ENCODE data around the gene CDH20.
A peak's percentile ranks its signal among the peaks of the same experiment; 100 is the strongest.

CDH20 gene

DNA sequence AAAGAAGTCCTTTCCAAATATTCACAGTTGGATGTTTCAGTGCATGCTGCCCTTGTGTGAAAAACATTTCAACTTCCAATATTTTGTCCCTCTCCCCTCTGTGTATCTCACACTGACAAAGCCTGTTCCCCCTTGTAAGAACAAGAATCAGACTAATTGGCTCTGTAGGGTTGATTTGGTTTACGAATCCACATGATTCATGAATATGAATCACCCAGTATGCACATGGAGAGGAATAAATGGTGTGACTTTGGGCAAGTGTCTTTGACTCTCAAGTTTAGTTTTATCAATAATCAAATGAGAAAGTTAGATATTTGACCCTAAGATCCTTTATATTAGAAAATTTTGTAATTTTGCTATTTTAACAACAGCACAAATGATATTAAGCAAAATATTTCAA lies 9.3 kb upstream of the CDH20 start:
- H3K9me3 ChIP-seq (ENCODE audit: control insufficient read depth in 2 of 2, low read length in 2 of 2) = peaks cover 0 to 3% of the 10 kb centered on the region in 2 donors
- H3K4me1 ChIP-seq (ENCODE audit: control insufficient read depth, insufficient read depth, low read length) = no peaks in the 10 kb centered on the region
- H3K9ac ChIP-seq (ENCODE audit: low read length in 2 of 2) = no peak overlapping the region
- no peaks in the 10 kb centered on the region for H3K36me3 ChIP-seq (ENCODE audit: control insufficient read depth in 2 of 2, insufficient read depth in 2 of 2, low read length in 2 of 2)
- H3K4me3 ChIP-seq (ENCODE audit: low read length in 2 of 2) = no peak overlapping the region
- no peaks in the 10 kb centered on the region for H3K27me3 ChIP-seq (ENCODE audit: control insufficient read depth in 1 of 2, insufficient read depth in 2 of 2, low read length in 2 of 2)
- no peak overlapping the region for H3K27ac ChIP-seq (ENCODE audit: low read length)

DNA sequence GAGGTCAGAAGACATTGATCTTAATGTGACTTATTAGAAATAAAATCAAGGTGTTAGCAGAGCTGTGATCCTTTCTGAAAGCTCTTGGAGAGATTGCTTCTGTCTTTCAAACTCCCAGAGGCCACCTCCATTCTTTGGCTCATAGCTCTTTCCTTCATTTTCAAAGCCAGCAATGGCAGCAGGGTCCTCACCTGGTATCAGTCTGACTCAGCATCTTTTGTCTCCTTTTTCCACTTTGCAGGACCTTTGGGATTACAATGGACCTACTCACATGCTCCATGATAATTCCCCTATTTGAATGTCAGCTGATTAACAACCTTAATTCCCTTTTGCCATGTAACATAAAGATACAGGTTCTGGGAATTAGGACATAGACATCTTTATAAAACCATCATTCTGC lies 6.8 kb upstream of the CDH20 start:
- Histone ChIP-seq H3K4me3 (ENCODE audit: low read length in 2 of 2) (no peak overlapping the region), H3K27me3 (ENCODE audit: control insufficient read depth in 1 of 2, insufficient read depth in 2 of 2, low read length in 2 of 2) (no peaks in the 10 kb centered on the region), H3K9me3 (ENCODE audit: control insufficient read depth in 2 of 2, low read length in 2 of 2) (no peaks in the 10 kb centered on the region), H3K4me1 (ENCODE audit: control insufficient read depth, insufficient read depth, low read length) (no peaks in the 10 kb centered on the region), H3K27ac (ENCODE audit: low read length) (no peak overlapping the region), H3K36me3 (ENCODE audit: control insufficient read depth in 2 of 2, insufficient read depth in 2 of 2, low read length in 2 of 2) (no peaks in the 10 kb centered on the region), H3K9ac (ENCODE audit: low read length in 2 of 2) (no peak overlapping the region)

GRCh38 chr18:61329398-61329797 lies 3.8 kb upstream of the CDH20 start:
- Histone ChIP-seq H3K4me3 (ENCODE audit: low read length in 2 of 2) (no peak overlapping the region), H3K36me3 (ENCODE audit: control insufficient read depth in 2 of 2, insufficient read depth in 2 of 2, low read length in 2 of 2) (no peaks in the 10 kb centered on the region), H3K27ac (ENCODE audit: low read length) (no peak overlapping the region), H3K9ac (ENCODE audit: low read length in 2 of 2) (no peak overlapping the region), H3K9me3 (ENCODE audit: control insufficient read depth in 2 of 2, low read length in 2 of 2) (no peaks in the 10 kb centered on the region), H3K27me3 (ENCODE audit: control insufficient read depth in 1 of 2, insufficient read depth in 2 of 2, low read length in 2 of 2) (peaks cover 6% of the 10 kb centered on the region in 2 donors), H3K4me1 (ENCODE audit: control insufficient read depth, insufficient read depth, low read length) (no peaks in the 10 kb centered on the region)

DNA sequence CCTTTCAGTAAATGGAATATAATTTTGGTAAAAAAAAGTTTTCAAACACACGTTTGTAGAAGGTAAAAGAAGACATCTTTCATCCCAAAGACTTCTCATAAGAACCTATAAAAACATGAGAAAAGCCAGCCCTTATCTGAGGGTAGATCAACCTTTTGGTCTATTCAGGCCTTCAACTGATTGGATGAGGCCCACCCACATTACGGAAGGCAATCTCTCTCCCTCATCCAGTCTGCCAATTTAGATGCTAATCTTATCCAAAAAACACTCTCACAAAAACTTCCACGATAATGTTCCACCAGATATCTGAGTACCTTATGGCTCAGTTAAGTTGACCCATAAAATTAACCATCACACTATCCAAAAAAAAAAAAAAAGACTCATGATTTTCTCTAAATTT lies 2.2 kb upstream of the CDH20 start:
- Histone ChIP-seq H3K27me3 (ENCODE audit: control insufficient read depth in 1 of 2, insufficient read depth in 2 of 2, low read length in 2 of 2) (peaks cover 8 to 9% of the 10 kb centered on the region in 2 donors), H3K9ac (ENCODE audit: low read length in 2 of 2) (no peak overlapping the region), H3K9me3 (ENCODE audit: control insufficient read depth in 2 of 2, low read length in 2 of 2) (no peaks in the 10 kb centered on the region), H3K36me3 (ENCODE audit: control insufficient read depth in 2 of 2, insufficient read depth in 2 of 2, low read length in 2 of 2) (no peaks in the 10 kb centered on the region), H3K4me1 (ENCODE audit: control insufficient read depth, insufficient read depth, low read length) (no peaks in the 10 kb centered on the region), H3K27ac (ENCODE audit: low read length) (no peak overlapping the region), H3K4me3 (ENCODE audit: low read length in 2 of 2) (no peak overlapping the region)

DNA sequence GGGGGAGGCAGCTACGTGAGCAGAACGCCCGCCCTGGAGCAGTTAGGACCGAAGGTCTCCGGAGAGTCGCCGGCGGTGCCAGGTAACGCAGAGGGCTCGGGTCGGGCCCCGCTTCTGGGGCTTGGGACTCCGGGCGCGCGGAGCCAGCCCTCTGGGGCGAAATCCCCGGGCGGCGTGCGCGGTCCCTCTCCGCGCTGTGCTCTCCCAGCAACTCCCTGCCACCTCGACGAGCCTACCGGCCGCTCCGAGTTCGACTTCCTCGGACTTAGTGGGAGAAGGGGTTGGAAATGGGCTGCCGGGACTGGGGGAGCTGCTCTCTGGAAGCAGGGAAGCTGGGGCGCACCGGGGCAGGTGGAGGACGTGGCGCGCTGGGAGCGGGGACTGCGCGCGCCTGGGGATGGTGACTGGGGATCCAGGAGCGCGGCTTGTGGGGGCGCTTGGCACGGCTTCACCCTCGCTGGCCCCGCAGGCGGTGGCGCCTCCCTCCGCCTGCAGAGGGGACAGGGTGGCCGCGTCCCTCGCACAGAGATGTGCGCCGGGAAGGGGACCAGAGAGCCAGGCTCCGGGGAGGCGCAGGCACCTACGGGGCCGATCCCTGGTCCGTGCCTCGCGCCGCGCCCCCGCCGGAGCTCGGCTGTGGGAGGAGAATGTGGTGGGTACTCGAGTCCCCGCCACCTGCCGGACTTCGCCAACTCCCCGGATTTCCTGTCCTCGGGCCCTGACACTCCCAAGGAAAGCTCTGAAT lies 688 bp downstream of the CDH20 start:
- no peaks in the 10 kb centered on the region for H3K36me3 ChIP-seq (ENCODE audit: control insufficient read depth in 2 of 2, insufficient read depth in 2 of 2, low read length in 2 of 2)
- no peak overlapping the region for H3K27ac ChIP-seq (ENCODE audit: low read length)
- H3K4me3 ChIP-seq (ENCODE audit: low read length in 2 of 2) = peak overlapping the region in 1 of 2 donors; percentile 54
- peaks cover 8 to 9% of the 10 kb centered on the region in 2 donors for H3K27me3 ChIP-seq (ENCODE audit: control insufficient read depth in 1 of 2, insufficient read depth in 2 of 2, low read length in 2 of 2)
- H3K9ac ChIP-seq (ENCODE audit: low read length in 2 of 2) = no peak overlapping the region
- no peaks in the 10 kb centered on the region for H3K4me1 ChIP-seq (ENCODE audit: control insufficient read depth, insufficient read depth, low read length)
- no peaks in the 10 kb centered on the region for H3K9me3 ChIP-seq (ENCODE audit: control insufficient read depth in 2 of 2, low read length in 2 of 2)

GRCh38 chr18:61334491-61334850 lies 1.2 kb downstream of the CDH20 start:
- no peak overlapping the region for H3K9ac ChIP-seq (ENCODE audit: low read length in 2 of 2)
- H3K36me3 ChIP-seq (ENCODE audit: control insufficient read depth in 2 of 2, insufficient read depth in 2 of 2, low read length in 2 of 2) = no peaks in the 10 kb centered on the region
- H3K9me3 ChIP-seq (ENCODE audit: control insufficient read depth in 2 of 2, low read length in 2 of 2) = no peaks in the 10 kb centered on the region
- no peaks in the 10 kb centered on the region for H3K4me1 ChIP-seq (ENCODE audit: control insufficient read depth, insufficient read depth, low read length)
- H3K27me3 ChIP-seq (ENCODE audit: control insufficient read depth in 1 of 2, insufficient read depth in 2 of 2, low read length in 2 of 2) = peaks cover 8 to 9% of the 10 kb centered on the region in 2 donors
- peak overlapping the region in 1 of 2 donors; percentile 54 for H3K4me3 ChIP-seq (ENCODE audit: low read length in 2 of 2)
- H3K27ac ChIP-seq (ENCODE audit: low read length) = no peak overlapping the region

DNA sequence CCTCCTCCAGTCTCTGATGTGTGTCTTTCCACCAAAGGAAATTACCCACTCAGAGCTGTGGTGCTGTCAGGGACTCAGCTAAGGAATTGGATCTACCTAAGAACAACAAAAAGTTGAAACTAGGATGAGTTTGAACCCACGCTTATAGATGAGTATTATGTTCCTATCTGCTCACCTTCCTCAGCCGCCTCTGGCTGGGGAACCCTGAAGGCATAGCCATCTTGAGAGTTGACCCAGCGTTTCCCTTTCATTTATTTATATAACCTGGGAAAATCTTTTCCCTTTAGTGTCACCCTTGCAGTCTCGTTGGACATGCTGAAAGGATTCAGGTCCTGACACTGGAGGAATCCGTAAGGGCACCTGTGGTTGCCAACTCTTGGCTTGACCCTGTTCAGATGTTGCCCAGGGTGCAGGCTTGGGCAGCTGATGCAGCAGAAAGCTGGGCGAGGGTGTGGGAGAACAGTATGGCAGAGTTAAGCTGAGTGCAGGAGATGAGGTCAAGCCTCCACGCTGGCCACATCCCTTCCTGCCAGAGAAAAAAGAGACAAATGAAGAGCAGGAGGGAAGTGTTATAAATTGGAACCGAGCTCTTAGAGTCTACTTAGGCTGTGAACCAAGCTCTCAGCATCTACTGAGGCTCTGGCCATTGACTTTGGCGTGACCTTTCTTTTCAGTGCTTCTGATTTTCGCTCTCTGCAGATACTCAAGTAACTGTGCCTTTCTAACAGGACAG lies 1.9 kb downstream of the CDH20 start:
- no peak overlapping the region for H3K9ac ChIP-seq (ENCODE audit: low read length in 2 of 2)
- no peak overlapping the region for H3K27ac ChIP-seq (ENCODE audit: low read length)
- H3K4me1 ChIP-seq (ENCODE audit: control insufficient read depth, insufficient read depth, low read length) = no peaks in the 10 kb centered on the region
- peaks cover 8 to 9% of the 10 kb centered on the region in 2 donors for H3K27me3 ChIP-seq (ENCODE audit: control insufficient read depth in 1 of 2, insufficient read depth in 2 of 2, low read length in 2 of 2)
- H3K4me3 ChIP-seq (ENCODE audit: low read length in 2 of 2) = peak overlapping the region in 1 of 2 donors; percentile 3
- no peaks in the 10 kb centered on the region for H3K9me3 ChIP-seq (ENCODE audit: control insufficient read depth in 2 of 2, low read length in 2 of 2)
- H3K36me3 ChIP-seq (ENCODE audit: control insufficient read depth in 2 of 2, insufficient read depth in 2 of 2, low read length in 2 of 2) = no peaks in the 10 kb centered on the region

DNA sequence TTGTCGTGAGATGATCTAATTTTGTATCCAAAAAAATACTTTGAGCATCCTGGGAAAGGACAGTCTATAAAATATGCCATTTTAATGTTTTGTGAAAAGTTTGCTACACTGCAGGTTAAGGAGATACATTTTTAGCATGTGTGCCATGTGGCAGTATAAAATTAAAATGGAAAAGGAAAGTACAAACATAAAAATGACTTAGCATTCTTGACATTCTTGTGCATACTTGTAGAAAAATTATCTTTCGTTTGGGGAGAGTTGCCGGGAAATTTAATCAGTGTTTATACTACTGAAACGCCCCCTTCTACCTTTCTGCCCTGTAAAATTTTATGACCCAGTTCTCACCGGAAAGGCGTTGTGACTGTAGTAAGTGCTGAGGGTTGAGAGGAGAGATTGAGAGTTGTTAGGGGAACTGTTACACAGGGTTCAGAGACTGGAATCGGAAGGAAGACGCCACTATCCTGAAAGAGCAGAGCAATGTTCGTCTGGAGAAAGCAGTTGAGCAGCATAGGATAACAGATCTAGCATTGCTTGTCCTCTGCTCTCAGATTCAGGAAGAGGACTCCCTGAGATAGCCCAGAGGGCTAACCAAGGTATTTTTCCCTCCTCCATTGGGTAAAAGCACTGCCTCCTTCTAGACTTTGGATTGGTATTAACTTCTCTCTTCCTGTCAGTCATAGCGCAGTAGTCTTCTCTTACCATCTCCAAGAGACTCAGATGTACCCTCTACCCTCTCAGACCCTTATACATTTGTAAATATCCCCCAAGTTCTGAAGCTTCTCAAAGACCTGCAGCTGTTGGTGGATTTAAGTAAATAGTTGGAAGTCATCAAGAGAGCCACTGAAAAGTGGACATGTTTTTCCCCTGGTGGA lies 2.7 kb downstream of the CDH20 start:
- Histone ChIP-seq H3K4me3 (ENCODE audit: low read length in 2 of 2) (no peak overlapping the region), H3K27ac (ENCODE audit: low read length) (no peak overlapping the region)

DNA sequence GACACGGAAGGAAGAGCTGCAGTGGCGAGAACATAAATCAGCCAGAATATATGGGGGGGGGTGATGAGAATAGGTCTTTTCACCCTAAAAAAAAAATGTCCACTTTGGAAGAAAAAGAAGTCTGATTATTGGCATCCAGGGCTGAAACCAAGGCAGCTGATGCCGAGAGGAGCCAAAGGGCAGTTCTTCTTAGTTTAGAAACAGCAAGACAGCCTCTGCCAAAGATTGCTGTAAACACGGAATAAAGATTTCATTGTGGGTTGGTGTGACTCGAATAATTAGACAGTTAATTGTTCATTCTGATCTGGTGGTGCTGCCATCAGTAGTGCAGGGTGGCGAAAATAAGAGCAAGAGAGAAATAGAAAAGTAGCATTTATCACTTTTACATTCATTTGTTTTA lies 3.5 kb downstream of the CDH20 start:
- Histone ChIP-seq H3K4me1 (ENCODE audit: control insufficient read depth, insufficient read depth, low read length) (no peaks in the 10 kb centered on the region), H3K27me3 (ENCODE audit: control insufficient read depth in 1 of 2, insufficient read depth in 2 of 2, low read length in 2 of 2) (peaks cover 8 to 9% of the 10 kb centered on the region in 2 donors), H3K9ac (ENCODE audit: low read length in 2 of 2) (no peak overlapping the region), H3K36me3 (ENCODE audit: control insufficient read depth in 2 of 2, insufficient read depth in 2 of 2, low read length in 2 of 2) (no peaks in the 10 kb centered on the region), H3K27ac (ENCODE audit: low read length) (no peak overlapping the region), H3K9me3 (ENCODE audit: control insufficient read depth in 2 of 2, low read length in 2 of 2) (no peaks in the 10 kb centered on the region), H3K4me3 (ENCODE audit: low read length in 2 of 2) (no peak overlapping the region)

More for the DNA sequence above, 2.7 kb downstream of the CDH20 start:
- Histone ChIP-seq H3K4me1 (ENCODE audit: control insufficient read depth, insufficient read depth, low read length) (no peaks in the 10 kb centered on the region), H3K36me3 (ENCODE audit: control insufficient read depth in 2 of 2, insufficient read depth in 2 of 2, low read length in 2 of 2) (no peaks in the 10 kb centered on the region), H3K27me3 (ENCODE audit: control insufficient read depth in 1 of 2, insufficient read depth in 2 of 2, low read length in 2 of 2) (peaks cover 8 to 9% of the 10 kb centered on the region in 2 donors), H3K9me3 (ENCODE audit: control insufficient read depth in 2 of 2, low read length in 2 of 2) (no peaks in the 10 kb centered on the region), H3K9ac (ENCODE audit: low read length in 2 of 2) (no peak overlapping the region)

- Histone ChIP-seq H3K9ac (ENCODE audit: low read length in 2 of 2) (no peak overlapping the region), H3K27ac (ENCODE audit: low read length) (no peak overlapping the region), H3K4me1 (ENCODE audit: control insufficient read depth, insufficient read depth, low read length) (no peaks in the 10 kb centered on the region), H3K4me3 (ENCODE audit: low read length in 2 of 2) (no peak overlapping the region), H3K27me3 (ENCODE audit: control insufficient read depth in 1 of 2, insufficient read depth in 2 of 2, low read length in 2 of 2) (peaks cover 8 to 9% of the 10 kb centered on the region in 2 donors), H3K9me3 (ENCODE audit: control insufficient read depth in 2 of 2, low read length in 2 of 2) (no peaks in the 10 kb centered on the region), H3K36me3 (ENCODE audit: control insufficient read depth in 2 of 2, insufficient read depth in 2 of 2, low read length in 2 of 2) (no peaks in the 10 kb centered on the region)
Observed at GRCh38 chr18:61337527-61337926, 4.3 kb downstream of the CDH20 start.

All from stomach smooth muscle (tissue), 2 donors.